Retinal pigment epithelial cell (primary cell): ENCODE data around the gene HAS3.
A peak's percentile ranks its signal among the peaks of the same experiment; 100 is the strongest.

ENCODE experiments used
- DNase-seq: peaks from one replicate; pipeline ENCODE4 v3.0.0-alpha.2; 2010; ENCODE audit warnings: low read depth
- H3K4me3 ChIP-seq: 2 replicates; pipeline ENCODE4 v1.5.1; 2011; ENCODE audit warnings: mild to moderate bottlenecking, low read length, control low read depth, moderate library complexity
- CTCF ChIP-seq: conservative IDR thresholded peaks from 2 replicates; pipeline ENCODE4 v1.5.1; 2011; ENCODE audit warnings: low read depth, low read length, control low read depth, inconsistent platforms

The HAS3 gene

DNA sequence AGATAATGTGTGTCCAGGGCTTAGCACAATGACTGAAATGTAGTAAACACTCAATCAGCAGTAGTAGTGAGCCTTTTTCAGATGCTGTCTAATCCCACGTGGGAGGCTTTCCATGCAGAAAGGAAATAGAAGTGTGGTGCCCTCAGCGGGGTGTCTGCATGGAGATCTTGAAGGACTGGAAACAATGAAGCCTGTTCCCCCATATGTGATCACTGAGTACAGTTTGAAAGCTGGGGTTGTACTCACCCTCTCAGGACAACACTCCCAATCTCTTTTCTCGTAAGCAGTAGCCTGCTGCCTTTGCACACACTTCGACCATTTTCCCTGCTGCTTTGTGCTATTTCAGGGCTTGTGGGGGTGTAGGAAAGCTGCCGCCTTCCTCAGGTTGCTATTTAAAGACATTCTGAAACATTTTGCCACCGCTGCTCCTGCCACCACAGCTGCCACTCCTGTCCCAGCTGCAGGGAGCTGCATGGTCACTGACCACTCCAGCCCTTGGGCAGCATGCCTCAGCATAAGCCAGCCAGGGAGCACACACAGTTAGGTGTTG lies 40.6 kb upstream of the HAS3 start:
- no peak for DNase-seq
- TF ChIP-seq CTCF: no peak

DNA sequence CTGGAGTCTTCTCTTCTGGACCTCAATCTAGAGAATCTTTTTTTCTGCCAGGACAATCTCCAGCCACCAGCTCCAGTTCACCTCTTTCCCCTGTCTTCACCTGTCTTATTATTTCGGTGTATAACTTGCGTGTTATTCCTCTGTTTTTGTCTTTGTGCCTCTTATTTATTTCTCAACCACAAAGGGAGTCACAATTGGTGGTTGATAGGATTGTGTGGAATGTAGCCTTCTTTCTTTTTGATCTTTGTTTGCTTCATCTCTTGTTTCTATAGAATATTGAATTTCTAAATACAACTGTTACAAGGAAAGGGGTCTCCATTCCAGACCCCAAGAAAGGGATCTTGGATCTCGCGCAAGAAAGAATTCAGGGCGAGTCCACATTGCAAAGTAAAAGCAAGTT lies 35.9 kb upstream of the HAS3 start:
- H3K4me3 ChIP-seq: no peak overlapping the region
- no peak for DNase-seq
- TF ChIP-seq CTCF: no peak

More for the DNA sequence above, 40.6 kb upstream of the HAS3 start:
- H3K4me3 ChIP-seq: no peak overlapping the region

GRCh38 chr16:69071036-69071435 lies 34.4 kb upstream of the HAS3 start:
- no peak overlapping the region for H3K4me3 ChIP-seq
- no peak for TF ChIP-seq CTCF
- no peak for DNase-seq

GRCh38 chr16:69072640-69072974 lies 32.8 kb upstream of the HAS3 start:
- no peak for TF ChIP-seq CTCF
- DNase-seq: no peak
- no peak overlapping the region for H3K4me3 ChIP-seq

- peak; percentile 39 for DNase-seq
- H3K4me3 ChIP-seq: no peak overlapping the region
- no peak for TF ChIP-seq CTCF
Observed at GRCh38 chr16:69073181-69073702, 32.2 kb upstream of the HAS3 start.

GRCh38 chr16:69077251-69077650 lies 28.2 kb upstream of the HAS3 start:
- no peak for TF ChIP-seq CTCF
- H3K4me3 ChIP-seq: no peak overlapping the region
- peak; percentile 86 for DNase-seq

DNA sequence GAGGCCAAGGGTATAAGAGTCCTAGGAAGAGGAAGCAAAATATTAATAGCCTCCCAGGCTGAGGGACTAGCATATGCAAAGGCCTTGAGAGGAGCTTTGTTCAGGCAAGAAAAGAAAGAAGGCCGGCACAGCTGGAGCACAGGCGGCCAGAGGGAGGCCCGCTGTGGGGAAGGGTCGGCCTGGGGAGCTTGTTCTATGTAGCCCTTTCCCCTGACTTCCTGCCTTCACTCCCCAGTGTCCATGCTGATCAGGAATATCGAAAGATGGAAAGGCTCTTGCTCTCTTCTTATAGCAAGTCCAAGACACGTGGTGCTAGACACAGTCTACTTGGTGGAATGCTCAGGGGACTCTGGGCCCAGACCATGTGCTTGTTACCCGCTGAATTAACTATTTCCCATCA lies 27.4 kb upstream of the HAS3 start:
- no peak for TF ChIP-seq CTCF
- no peak overlapping the region for H3K4me3 ChIP-seq
- no peak for DNase-seq
